Smooth muscle cell (in vitro differentiated cells): Measurements from ENCODE around the gene ZNF804A. TPM values are rescaled to one million over a fixed set of nuclear protein-coding genes. Genes with fewer than 3 reads are reported as not detected.

Source experiments
- DNase-seq: peaks from one replicate; lab custom pipeline; 2025; ENCODE audit not compliant: unreplicated experiment; lab: John Stamatoyannopoulos, UW
- H2AFZ ChIP-seq: fragments of 200-600 bp; sonication (generic); 2 replicates; pipeline ENCODE4 v1.6.0; 2016; ENCODE audit warnings: antibody characterized with exemption, low read depth, mild to moderate bottlenecking
- H3F3A ChIP-seq: fragments of 200-600 bp; sonication (generic); 2 replicates; pipeline ENCODE4 v1.6.0; 2017; ENCODE audit warnings: antibody characterized with exemption, low read depth
- H3K27ac ChIP-seq: fragments of 200-600 bp; sonication (generic); 2 replicates; pipeline ENCODE4 v1.5.1; 2016; ENCODE audit warnings: low read depth, mild to moderate bottlenecking
- H3K27me3 ChIP-seq: fragments of 200-600 bp; sonication (generic); 2 replicates; pipeline ENCODE4 v1.6.1; 2016; ENCODE audit warnings: low read depth, mild to moderate bottlenecking
- H3K36me3 ChIP-seq: fragments of 200-600 bp; sonication (generic); 2 replicates; pipeline ENCODE4 v1.5.1; 2016; ENCODE audit warnings: low read depth
- H3K4me1 ChIP-seq: fragments of 200-600 bp; sonication (generic); 2 replicates; pipeline ENCODE4 v1.5.1; 2016; ENCODE audit warnings: low read depth
- H3K4me2 ChIP-seq: fragments of 200-600 bp; sonication (generic); 2 replicates; pipeline ENCODE4 v1.6.0; 2016; ENCODE audit warnings: mild to moderate bottlenecking
- H3K4me3 ChIP-seq: fragments of 200-600 bp; sonication (generic); 2 replicates; pipeline ENCODE4 v1.5.1; 2016; ENCODE audit warnings: mild to moderate bottlenecking
- H3K79me2 ChIP-seq: fragments of 200-600 bp; sonication (generic); 2 replicates; pipeline ENCODE4 v1.6.0; 2016; ENCODE audit warnings: low read depth, mild to moderate bottlenecking
- H3K9ac ChIP-seq: fragments of 200-600 bp; sonication (generic); 2 replicates; pipeline ENCODE4 v1.6.0; 2016; ENCODE audit warnings: low read depth
- H3K9me3 ChIP-seq: fragments of 200-600 bp; sonication (generic); replicated peaks from 2 replicates; pipeline ENCODE4 v1.5.1; 2016; ENCODE audit warnings: low read depth
- H4K20me1 ChIP-seq: fragments of 200-600 bp; sonication (generic); 2 replicates; pipeline ENCODE4 v1.6.0; 2016; ENCODE audit warnings: low read depth
- CTCF ChIP-seq: fragments of 200-600 bp; sonication (generic); IDR thresholded peaks from 2 replicates; pipeline ENCODE4 v1.5.1; 2017; ENCODE audit warnings: borderline replicate concordance, mild to moderate bottlenecking, antibody characterized with exemption; ENCODE audit not compliant: insufficient read depth, poor library complexity, severe bottlenecking
- WGBS: methylation state at CpG from one replicate; pipeline ENCODE4 v1.1.7; 2016; ENCODE audit warnings: low lambda C conversion rate; 5-methylcytosine and 5-hydroxymethylcytosine counted together
- polyA plus RNA-seq: library from polyadenylated mRNA; unstranded; fragments of >200 nt; fragmentation: Nextera tagmentation; extraction: Ambion mirVana; gene quantifications from 2 replicates; pipeline ENCODE4 v1.2.1, GENCODE V29; 2016
- total RNA-seq: library from RNA; depleted of rRNA; stranded (reverse); fragments of >200 nt; gene quantifications from 2 replicates; pipeline ENCODE4 v1.2.3, GENCODE V29; 2014

Gene ZNF804A
- total and polyA plus RNA-seq, 2 experiments from 2014 or later, result 1.0 to 1.3 TPM

GRCh38 chr2:184780384-184780783 is 182.1 kb downstream of the ZNF804A start:
- 63% methylated on average over 1 of the region's 1 CpG for WGBS
- no peak overlapping the region for H3K4me2 ChIP-seq
- H3K9me3 ChIP-seq, result no peaks in the 10 kb centered on the region
- H2AFZ ChIP-seq, result no peak overlapping the region
- DNase-seq, result no peak
- H3K4me1 ChIP-seq, result no peaks in the 10 kb centered on the region
- no peak overlapping the region for H3K9ac ChIP-seq
- H4K20me1 ChIP-seq, result no peaks in the 10 kb centered on the region
- TF ChIP-seq CTCF, result no peak
- no peaks in the 10 kb centered on the region for H3F3A ChIP-seq
- no peak overlapping the region for H3K27ac ChIP-seq
- no peaks in the 10 kb centered on the region for H3K27me3 ChIP-seq
- H3K4me3 ChIP-seq, result no peak overlapping the region
- no peaks in the 10 kb centered on the region for H3K79me2 ChIP-seq
- H3K36me3 ChIP-seq, result no peaks in the 10 kb centered on the region

GRCh38 chr2:184780944-184781343 is 182.6 kb downstream of the ZNF804A start:
- no peak overlapping the region for H3K4me2 ChIP-seq
- no peaks in the 10 kb centered on the region for H3K27me3 ChIP-seq
- no peaks in the 10 kb centered on the region for H3K36me3 ChIP-seq
- no peaks in the 10 kb centered on the region for H3K79me2 ChIP-seq
- no peaks in the 10 kb centered on the region for H3F3A ChIP-seq
- H3K9me3 ChIP-seq, result no peaks in the 10 kb centered on the region
- H3K4me1 ChIP-seq, result no peaks in the 10 kb centered on the region
- no peak overlapping the region for H3K27ac ChIP-seq
- no peak overlapping the region for H3K9ac ChIP-seq
- H4K20me1 ChIP-seq, result no peaks in the 10 kb centered on the region
- H2AFZ ChIP-seq, result no peak overlapping the region
- 84% methylated on average over 2 of the region's 2 CpGs for WGBS
- H3K4me3 ChIP-seq, result no peak overlapping the region
- no peak for TF ChIP-seq CTCF
- no peak for DNase-seq

- Histone ChIP-seq H3K36me3 (no peaks in the 10 kb centered on the region), H2AFZ (no peak overlapping the region), H4K20me1 (no peaks in the 10 kb centered on the region), H3K27ac (no peak overlapping the region), H3K4me2 (no peak overlapping the region), H3K79me2 (no peaks in the 10 kb centered on the region), H3K4me1 (no peaks in the 10 kb centered on the region), H3K9ac (no peak overlapping the region), H3F3A (no peaks in the 10 kb centered on the region), H3K4me3 (no peak overlapping the region), H3K27me3 (no peaks in the 10 kb centered on the region), H3K9me3 (no peaks in the 10 kb centered on the region)
- no peak for TF ChIP-seq CTCF
- no peak for DNase-seq
- 33% methylated on average over 3 of the region's 3 CpGs for WGBS
Observed at GRCh38 chr2:184783576-184783975, 185.2 kb downstream of the ZNF804A start.

GRCh38 chr2:184793176-184793575 is 194.8 kb downstream of the ZNF804A start:
- Histone ChIP-seq H3K27me3 (no peaks in the 10 kb centered on the region), H3K4me3 (no peak overlapping the region), H3K9ac (no peak overlapping the region), H2AFZ (no peak overlapping the region), H3K36me3 (no peaks in the 10 kb centered on the region), H4K20me1 (no peaks in the 10 kb centered on the region), H3F3A (no peaks in the 10 kb centered on the region), H3K9me3 (no peaks in the 10 kb centered on the region), H3K4me2 (no peak overlapping the region), H3K4me1 (no peaks in the 10 kb centered on the region), H3K79me2 (no peaks in the 10 kb centered on the region), H3K27ac (no peak overlapping the region)
- TF ChIP-seq CTCF, result no peak
- DNase-seq, result no peak
- 88% methylated on average over 1 of the region's 1 CpG for WGBS
